Endothelial cell (in vitro differentiated cells): Measurements from ENCODE around the gene XG. TPM values are rescaled to one million over a fixed set of nuclear protein-coding genes. Genes with fewer than 3 reads are reported as not detected.

Experiments
- DNase-seq: peaks from one replicate; pipeline ENCODE4 v3.0.0; 2021; ENCODE audit warnings: low spot score
- H3K27ac Mint-ChIP-seq: one replicate; pipeline ENCODE4 v1.8.0; 2021; ENCODE audit warnings: mixed read lengths, inconsistent platforms; ENCODE audit not compliant: unreplicated experiment
- H3K27me3 Mint-ChIP-seq: one replicate; pipeline ENCODE4 v1.8.0; 2021; ENCODE audit warnings: mild to moderate bottlenecking, moderate library complexity, mixed read lengths, inconsistent platforms; ENCODE audit not compliant: unreplicated experiment
- H3K36me3 Mint-ChIP-seq: one replicate; pipeline ENCODE4 v1.8.0; 2021; ENCODE audit warnings: mild to moderate bottlenecking, low read depth, mixed read lengths, inconsistent platforms; ENCODE audit not compliant: unreplicated experiment
- H3K4me1 Mint-ChIP-seq: one replicate; pipeline ENCODE4 v1.8.0; 2021; ENCODE audit warnings: mild to moderate bottlenecking, mixed read lengths, inconsistent platforms; ENCODE audit not compliant: unreplicated experiment
- H3K4me3 Mint-ChIP-seq: one replicate; pipeline ENCODE4 v1.8.0; 2021; ENCODE audit warnings: mild to moderate bottlenecking, mixed read lengths, inconsistent platforms; ENCODE audit not compliant: unreplicated experiment
- H3K9me3 Mint-ChIP-seq: one replicate; pipeline ENCODE4 v1.8.0; 2021; ENCODE audit warnings: mixed read lengths, inconsistent platforms; ENCODE audit not compliant: unreplicated experiment
- total RNA-seq: library from RNA; stranded (reverse); fragmentation: NEBNext Ultra II Directional; extraction: Animal tissue kit (Norgen Biotek cat#: 25700); gene quantifications from one replicate; pipeline ENCODE4 v1.2.1, GENCODE V29; 2021; ENCODE audit not compliant: unreplicated experiment
- TF ChIP-seq, protein P1 (sequence below): fragments of 200-600 bp; sonication (generic); IDR thresholded peaks from one replicate; pipeline ENCODE4 v1.5.0; 2021; ENCODE audit warnings: antibody characterized with exemption; ENCODE audit not compliant: unreplicated experiment

XG gene
- total RNA-seq, 1 donor from 2014 or later: 0.18 TPM

DNA sequence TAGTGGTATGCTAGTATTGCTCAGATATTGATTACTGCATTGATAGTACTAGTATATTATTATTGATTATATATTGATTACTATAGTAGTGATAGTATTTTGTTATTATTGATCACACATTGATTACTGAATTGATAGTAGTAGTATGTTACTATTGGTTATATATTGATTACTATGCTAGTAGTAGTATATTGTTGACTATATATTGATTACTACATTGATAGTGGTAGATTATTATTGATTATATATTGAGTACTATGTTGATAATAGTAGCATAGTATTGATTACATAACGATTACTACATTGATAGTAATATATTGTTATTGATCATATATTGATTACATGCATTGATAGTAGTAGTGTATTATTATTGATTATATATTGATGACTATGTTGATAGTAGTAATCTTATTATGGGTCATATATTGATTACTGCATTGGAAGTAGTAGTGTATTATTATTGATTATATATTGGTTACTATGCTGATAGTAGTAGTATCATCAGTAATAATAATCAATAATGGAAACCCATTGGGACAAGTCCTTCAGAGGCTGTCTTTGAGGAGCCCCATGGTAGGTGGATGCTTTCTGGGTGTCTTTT lies 107.5 kb downstream of the XG start:
- Mint-ChIP-seq H3K4me1 (no peaks in the 10 kb centered on the region), H3K4me3 (no peak overlapping the region), H3K9me3 (no peaks in the 10 kb centered on the region), H3K36me3 (peaks cover 3% of the 10 kb centered on the region), H3K27me3 (no peaks in the 10 kb centered on the region), H3K27ac (no peak overlapping the region)
- no peak for DNase-seq
- TF ChIP-seq, protein P1, sequence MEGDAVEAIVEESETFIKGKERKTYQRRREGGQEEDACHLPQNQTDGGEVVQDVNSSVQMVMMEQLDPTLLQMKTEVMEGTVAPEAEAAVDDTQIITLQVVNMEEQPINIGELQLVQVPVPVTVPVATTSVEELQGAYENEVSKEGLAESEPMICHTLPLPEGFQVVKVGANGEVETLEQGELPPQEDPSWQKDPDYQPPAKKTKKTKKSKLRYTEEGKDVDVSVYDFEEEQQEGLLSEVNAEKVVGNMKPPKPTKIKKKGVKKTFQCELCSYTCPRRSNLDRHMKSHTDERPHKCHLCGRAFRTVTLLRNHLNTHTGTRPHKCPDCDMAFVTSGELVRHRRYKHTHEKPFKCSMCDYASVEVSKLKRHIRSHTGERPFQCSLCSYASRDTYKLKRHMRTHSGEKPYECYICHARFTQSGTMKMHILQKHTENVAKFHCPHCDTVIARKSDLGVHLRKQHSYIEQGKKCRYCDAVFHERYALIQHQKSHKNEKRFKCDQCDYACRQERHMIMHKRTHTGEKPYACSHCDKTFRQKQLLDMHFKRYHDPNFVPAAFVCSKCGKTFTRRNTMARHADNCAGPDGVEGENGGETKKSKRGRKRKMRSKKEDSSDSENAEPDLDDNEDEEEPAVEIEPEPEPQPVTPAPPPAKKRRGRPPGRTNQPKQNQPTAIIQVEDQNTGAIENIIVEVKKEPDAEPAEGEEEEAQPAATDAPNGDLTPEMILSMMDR: no peak

- peaks cover 3% of the 10 kb centered on the region for H3K36me3 Mint-ChIP-seq
- H3K9me3 Mint-ChIP-seq: no peaks in the 10 kb centered on the region
- TF ChIP-seq, protein P1: no peak
- no peaks in the 10 kb centered on the region for H3K27me3 Mint-ChIP-seq
- no peak overlapping the region for H3K27ac Mint-ChIP-seq
- H3K4me3 Mint-ChIP-seq: no peak overlapping the region
- DNase-seq: no peak
- H3K4me1 Mint-ChIP-seq: no peaks in the 10 kb centered on the region
Observed at GRCh38 chrX:2862404-2862803, 110.6 kb downstream of the XG start.

- H3K27me3 Mint-ChIP-seq: no peaks in the 10 kb centered on the region
- no peak for DNase-seq
- TF ChIP-seq, protein P1: no peak
- H3K4me1 Mint-ChIP-seq: no peaks in the 10 kb centered on the region
- peaks cover 3% of the 10 kb centered on the region for H3K36me3 Mint-ChIP-seq
- H3K9me3 Mint-ChIP-seq: no peaks in the 10 kb centered on the region
- H3K27ac Mint-ChIP-seq: no peak overlapping the region
- no peak overlapping the region for H3K4me3 Mint-ChIP-seq
Observed at GRCh38 chrX:2863646-2864045, 111.8 kb downstream of the XG start.

Other genes with a start within 250 kb of the XG start
- 714 TPM for gene CD99, start 60.7 kb upstream of the XG start, total RNA-seq
- 4.5 TPM for gene GYG2, start 76.9 kb downstream of the XG start, total RNA-seq
- gene ARSD, start 177.3 kb downstream of the XG start, total RNA-seq: 19.8 TPM